Stimulated activated CD4-positive, alpha-beta T cell treated with anti-CD3 and anti-CD28 coated beads, Interleukin-4, amount 100 ng/mL, for 48 hours (primary cell): Measurements from ENCODE around the gene UHRF1.
"Not testable (repeated sequence)": the region's sequence is repeated elsewhere in the genome, so short reads cannot be mapped to it uniquely, and the experiment has no call there.

Experiments used
- DNase-seq, 2 donors: peaks; one replicate each; pipeline ENCODE4 v3.0.0-alpha.2; 2020; ENCODE audit warnings: low read depth in 2 of 2

UHRF1 gene

DNA sequence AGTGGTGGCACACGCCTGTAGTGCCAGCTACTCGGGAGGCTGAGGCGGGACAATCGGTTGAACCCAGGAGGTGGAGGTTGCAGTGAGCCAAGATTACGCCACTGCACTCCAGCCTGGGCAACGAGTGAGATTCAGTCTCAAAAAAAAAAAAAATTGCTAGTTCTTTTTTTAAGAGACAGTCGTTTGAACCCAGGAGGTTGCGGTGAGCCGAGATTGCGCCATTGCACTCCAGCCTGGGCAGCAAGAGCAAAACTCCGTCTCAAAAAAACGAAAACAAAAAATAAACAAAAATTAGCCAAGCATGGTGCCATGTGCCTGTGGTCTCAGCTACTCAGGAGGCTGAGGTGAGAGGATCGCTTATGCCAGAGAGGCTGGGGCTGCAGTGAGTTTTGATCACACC is 8.4 kb upstream of the UHRF1 start:
- DNase-seq = not testable (repeated sequence)

DNA sequence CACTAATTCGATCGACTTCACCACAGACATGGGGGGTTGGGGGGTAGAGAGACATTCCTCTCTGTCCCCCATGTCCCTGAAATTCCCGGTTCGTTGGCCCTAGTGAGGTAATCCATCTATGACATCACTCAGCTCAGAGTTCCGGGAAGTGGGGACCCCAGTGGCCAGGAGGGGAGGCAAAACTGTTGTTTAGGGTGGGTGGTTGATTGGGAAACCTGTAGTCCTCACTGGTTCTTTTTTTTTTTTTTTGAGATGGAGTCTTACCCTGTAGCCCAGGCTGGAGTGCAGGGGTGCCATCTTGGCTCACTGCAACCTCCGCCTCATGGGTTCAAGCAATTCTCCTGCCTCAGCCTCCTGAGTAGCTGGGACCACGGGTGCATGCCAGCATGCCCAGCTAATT is 6.5 kb upstream of the UHRF1 start, which contains the start of gene ARRDC5:
Gene ARRDC5 (minus strand): TSS at position 101 of the 400 bp plus-strand sequence. CDS start 71 bp downstream, at position 30.
- DNase-seq = no peak

DNA sequence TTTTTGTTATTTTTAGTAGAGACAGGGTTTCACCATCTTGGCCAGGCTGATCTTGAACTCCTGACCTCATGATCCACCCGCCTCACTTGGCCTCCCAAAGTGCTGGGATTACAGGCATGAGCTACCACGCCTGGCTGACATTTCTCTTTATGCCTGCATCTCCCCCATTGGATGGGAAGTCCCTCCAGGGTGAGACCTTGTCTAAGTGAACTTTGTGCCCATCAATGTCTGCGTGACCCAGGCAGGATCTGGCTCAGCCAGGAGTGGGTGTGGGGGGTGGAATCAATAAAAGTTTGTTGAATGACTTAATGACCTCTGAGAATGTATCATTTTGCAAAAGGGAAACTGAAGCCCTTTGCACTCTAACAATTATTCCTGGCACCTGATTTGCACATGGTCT is 4.8 kb upstream of the UHRF1 start:
- DNase-seq = no peak

DNA sequence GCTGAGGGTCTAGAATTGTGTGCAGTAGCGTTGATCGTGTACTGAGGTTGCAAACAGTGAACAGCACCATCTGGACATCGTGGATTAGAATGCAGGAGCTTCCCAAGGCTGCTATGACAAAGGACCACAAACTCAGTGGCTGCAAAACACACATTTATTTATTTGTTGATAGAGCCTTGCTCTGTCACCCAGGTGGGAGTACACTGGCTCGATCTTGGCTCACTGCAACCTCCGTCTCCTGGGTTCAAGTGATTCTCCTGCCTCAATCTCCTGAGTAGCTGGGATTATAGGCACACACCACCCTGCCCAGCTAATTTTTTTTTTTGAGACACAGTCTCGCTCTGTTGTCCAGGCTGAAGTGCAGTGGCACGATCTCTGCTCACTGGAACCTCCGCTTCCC is 2.3 kb upstream of the UHRF1 start:
- DNase-seq = no peak

DNA sequence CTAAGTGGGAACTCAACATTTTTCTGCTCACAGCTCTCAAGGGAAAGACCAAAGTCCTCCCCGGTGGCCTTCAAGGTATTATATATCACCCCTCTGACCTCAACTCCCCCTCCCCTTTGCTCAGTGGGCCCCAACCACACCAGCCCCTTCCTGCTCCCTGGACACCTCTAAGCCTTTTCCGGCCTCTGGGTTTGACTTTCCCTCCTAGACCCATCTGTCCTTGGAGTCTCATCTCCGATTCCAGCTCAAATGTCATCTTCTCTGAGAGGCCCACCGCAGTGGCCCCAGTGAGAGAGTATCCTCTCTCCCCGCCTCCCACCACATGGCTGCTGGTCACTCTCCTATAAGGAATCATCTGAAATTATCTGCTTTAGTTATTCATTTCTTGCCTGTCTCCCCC is 941 bp upstream of the UHRF1 start:
- no peak for DNase-seq

DNA sequence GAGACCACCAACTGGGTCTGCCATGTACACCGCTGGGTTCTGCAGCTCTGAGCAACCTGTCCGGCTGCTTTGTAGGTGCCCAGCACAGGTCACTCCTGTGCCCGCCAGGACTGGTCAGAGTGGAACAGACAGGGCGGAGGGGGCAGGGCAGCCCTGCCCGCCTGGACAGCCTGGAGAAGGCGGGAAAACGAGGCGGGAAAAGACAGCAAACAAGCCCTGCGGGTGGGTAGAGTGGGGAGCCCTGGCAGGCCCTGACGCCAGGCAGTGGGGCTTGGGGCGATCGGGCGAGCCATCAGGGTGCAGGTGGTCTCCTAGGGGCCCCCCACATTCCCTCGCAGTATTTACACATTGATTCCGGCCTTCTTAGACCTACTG is 533 bp upstream of the UHRF1 start:
- no peak for DNase-seq

DNA sequence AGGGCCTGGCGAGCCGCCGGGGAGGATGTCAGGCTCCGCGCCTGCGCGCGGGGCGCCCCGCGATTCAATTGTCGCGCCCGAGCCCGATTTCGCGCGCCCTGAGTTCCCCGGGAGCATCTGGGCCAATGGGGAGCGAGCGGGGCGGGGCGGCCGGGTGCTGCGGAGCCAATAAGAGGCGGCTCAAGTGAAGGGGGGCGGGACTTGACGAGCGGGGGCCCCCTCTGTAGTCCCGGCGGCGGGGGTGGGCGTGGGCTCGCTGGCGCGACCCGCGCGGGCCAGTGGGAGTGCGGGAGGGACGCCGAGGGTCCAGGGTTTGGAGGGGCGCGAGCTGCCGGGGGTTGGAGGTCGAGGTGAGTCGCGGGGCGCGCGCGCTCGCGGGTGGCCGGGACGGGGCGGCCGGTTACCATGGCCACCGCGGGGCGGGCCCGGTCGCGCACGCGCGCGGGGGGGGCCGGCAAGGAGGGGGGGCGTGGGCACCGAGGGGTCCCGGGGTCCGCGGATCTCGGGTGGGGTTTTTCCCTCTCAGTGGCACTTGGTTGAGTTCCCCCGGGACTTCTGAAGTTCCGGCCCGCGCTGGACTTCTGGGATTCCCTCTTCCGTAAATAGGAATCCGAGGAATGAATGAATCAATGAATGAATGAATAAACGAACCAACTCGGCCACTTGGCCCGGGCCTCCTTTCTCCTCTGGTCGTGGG is 744 bp downstream of the UHRF1 start:
- DNase-seq = peak; percentile 93 to 97

DNA sequence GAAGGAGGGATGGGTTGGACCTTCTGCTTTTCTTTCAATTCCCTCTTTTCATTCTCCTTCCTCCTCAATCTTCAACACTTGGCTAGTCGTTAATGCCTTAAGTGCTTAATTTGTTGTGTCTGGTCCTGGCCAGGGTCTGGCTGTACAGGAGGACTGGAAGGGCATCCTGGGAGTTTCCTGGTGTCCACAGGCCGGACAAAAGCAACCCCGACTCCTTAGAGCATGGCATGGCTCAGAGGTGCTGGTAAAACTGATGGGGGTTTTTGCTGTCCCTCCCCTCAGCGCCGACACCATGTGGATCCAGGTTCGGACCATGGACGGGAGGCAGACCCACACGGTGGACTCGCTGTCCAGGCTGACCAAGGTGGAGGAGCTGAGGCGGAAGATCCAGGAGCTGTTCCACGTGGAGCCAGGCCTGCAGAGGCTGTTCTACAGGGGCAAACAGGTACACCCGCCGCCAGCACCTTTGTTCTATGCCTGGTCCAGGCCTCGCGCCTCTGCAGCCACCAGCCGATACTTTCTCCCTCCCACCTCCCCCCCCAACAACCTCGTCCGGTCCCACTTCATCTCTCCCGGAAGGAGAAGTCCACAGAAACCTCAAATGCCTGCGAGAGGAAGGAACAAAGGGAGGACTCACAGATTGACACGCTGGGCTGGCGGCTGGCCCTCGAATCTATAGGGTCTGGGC is 1.4 kb downstream of the UHRF1 start:
- no peak for DNase-seq

DNA sequence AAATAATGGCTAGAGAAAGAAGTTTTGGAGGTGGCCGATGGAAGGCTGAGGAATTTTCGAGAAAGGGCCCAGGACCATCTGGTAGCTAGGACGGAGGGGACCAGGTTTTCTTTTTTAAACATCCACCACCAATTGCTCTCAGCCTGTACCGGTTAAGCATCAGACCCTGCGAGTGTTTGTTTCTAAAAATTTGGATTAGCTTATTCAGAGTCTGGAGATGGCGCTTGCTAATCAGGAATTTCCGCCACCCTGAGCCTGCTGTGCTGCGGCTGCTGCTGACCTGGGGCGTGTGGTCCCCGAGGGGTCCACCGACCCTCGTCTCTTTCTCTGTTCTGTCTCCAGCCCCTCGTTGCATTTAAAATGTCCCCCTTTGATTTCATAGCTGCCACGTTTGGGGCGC is 2.0 kb downstream of the UHRF1 start:
- DNase-seq = no peak

DNA sequence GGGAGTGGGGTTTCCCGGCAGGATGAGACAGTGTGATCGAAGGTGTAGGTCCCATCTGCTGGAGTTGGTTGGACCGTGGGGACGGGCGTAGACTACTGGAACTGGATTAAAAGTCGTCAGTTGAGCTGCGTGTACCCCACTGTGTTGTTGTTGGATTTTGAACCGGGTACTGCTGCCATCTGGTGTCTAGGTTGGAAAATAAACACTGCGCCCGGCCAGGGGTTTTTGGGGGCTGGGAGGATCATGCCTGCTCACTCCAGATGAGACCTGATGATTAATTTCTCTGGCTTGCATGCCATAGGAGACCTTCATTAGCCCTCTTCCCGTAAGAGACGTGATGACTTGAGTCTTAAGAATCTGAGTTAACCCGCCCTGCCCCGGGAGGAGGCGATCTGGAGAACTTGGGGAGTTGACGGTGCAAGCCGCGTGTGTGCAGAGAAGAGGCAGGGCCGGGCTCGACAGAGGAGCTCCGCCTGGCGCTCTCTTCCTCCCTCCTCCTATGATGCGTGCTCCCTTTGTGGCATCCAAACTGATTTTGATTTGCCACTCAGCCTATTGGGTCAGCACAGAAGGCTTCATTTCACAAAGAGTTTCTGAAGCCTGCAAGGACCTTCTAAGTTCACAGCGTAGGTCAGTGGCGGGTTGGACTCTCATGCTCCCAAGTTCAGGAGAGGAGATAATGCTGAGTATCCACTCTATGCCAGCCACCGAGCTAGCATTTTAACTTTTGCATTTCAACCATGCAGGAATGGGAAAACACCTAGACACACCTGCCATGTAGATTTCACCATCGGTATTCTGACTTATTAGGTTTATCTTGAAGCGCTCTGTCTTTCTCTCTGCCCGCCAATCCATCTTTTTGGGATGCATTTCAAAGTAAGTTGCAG is 2.7 kb downstream of the UHRF1 start:
- DNase-seq = peak; percentile 64 to 66

DNA sequence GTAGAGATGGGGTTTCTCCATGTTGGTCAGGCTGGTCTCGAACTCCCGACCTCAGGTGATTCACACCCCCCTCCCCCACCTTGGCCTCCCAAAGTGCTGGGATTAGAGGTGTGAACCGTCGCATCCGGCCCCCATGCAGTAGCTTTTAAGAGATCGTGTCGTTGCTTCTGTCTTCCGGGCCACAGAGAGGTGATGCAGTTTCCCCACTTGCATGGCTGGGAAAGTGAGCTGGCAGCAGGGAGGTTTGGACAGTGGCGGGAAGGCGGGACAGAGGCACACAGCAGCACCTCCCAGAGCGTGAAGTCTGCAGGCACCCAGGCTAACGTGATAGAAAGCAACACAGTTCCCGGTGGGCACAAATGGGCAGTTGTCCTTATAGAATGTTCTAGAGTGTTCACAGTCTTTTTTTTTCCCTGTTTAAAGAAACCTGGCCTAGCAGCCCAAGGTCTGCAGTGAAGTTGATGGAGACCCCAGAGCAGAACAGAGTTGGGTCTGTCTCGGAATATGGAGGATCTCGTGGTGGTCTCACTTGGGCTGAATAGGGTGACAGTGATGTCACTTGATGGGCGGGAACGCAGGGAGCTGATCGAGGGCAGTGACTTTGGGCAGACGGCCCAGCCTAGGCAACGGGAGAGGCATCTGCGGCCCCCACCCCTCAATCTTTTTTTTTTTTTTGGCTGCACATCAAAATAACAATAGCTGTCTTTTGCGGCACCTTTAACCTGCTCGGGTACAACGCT is 4.9 kb downstream of the UHRF1 start:
- DNase-seq = peak in 1 of 2 donors; percentile 12

DNA sequence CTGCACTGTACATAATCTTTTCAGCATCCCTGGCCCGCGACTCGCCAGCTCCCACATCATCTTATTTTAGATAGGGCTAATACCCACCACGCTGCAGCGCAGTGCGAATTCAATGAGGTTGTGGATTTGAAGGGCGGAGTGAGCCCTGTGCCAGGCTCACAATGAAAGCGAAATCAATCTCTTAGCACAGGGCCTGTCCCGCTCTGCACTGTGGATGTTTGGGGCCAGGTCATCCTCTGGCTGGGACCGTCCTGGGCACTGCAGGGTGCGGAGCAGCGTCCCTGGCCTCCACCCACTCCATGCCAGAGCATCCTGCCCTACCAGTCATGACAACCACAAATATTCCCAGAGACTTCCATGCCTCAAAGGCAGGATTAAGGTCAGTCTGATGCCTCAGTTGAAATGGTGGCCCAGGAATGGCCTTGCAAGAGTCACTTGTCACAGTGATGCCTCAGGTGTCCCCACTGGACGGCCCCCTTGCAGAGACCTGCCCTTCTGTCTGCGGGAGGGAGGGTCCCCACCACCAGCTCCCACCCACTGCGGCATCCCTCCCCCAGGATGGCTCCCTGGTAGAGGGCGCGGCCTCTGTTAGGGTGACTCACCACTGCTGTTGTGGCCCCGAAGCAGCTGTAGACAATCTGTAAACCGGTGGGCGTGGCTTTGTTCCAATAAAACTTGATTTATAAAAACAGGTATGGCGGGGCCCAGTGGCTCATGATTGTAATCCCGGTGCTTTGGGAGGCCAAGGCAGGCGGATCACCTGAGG is 5.6 kb downstream of the UHRF1 start:
- peak; percentile 60 to 63 for DNase-seq

DNA sequence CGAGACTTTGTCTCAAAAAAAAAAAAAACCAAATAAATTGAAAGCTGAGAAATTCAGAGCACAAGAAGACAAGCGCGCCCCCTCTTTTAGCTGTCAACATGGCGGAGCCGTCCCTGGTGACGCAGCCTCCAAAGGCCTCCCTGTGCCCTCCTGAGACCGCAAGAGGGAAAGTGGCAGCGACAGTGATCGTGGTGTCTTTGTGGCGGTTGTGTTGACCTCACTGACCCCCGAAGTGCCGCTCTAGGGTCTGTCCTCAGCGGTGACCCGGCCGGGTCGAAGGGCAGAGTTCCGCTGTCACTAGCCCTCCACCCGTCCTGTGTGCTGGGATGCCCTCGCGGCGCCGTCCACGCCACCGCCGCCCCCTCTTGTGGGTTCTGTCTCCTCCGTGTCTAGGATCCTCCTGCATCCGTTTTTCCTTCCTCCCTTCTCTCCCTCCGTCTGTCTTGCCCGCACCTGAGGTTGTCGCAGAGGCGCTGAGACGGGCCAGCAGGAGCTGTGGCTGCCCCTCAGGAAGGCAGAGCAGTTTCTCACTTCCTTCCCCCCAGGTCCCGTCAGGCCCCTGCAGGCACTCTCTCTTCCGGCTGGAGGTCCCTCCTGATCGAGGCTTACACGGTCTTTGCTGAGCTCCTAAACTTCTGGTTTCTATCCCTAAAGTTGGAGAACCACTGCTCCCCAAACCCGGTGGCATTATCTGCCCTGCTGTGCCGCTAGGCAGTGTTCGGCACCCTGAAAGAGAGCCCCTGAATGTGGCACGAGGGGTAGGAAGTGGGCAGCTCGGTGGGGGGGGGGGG is 7.2 kb downstream of the UHRF1 start:
- no peak for DNase-seq

DNA sequence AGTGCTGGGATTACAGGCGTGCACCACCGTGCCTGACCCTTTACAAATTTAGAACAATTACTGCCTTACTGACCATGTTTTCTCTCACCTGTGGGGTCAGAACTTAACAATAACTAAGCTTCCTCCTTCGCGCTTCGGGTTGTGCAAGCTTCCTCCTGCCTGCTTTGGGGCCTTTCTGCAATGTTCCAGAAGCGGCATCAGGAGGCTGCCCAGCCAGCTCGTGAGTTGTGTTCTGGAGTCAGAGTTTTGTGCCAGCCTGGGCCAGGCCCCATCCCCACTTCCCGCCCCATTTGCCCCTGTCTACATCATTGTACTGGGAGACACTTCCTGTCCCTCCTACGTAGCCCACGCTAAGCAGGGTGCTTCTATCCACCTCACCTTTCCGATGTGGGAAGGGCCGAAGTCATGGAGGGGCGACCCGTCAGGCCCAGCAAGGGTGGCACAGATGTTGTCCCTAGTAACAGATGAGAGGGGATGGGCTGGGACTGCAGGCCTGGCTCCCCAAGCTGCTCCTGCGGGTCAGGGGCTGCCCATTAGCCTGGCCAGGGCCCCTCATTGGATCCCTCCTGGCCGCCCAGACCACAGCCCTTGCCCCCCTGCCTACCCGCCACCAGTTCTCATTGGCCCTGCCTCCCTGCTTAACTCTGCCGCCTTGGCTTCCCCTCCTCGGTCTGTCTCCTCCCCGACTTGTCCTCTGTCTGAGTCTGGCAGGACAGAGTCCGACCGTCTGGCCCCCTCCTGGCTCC is 13.4 kb downstream of the UHRF1 start:
- no peak for DNase-seq

DNA sequence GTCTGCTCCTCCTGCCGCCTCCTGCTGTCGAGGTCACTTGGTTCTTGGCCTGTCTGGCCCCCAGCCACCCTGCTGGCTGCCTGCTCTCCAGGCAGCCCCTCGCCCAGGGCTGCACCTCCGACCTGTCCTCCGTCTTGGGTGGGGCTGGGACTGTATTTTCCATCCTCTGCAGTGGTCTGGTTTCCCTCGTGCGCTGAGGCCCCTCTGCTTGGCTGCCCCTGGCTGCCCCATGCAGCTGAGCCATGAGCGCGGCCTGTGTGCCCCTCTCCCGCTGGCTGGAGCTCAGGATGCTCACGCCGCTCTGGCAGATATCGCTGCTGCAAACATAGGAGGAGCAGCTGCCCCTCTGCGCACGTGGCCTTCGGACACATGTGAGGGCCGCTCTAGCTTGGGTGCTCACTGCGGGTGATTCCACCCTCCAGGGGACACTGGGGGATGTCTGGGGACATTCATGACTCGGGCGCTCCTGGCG is 14.0 kb downstream of the UHRF1 start:
- no peak for DNase-seq

DNA sequence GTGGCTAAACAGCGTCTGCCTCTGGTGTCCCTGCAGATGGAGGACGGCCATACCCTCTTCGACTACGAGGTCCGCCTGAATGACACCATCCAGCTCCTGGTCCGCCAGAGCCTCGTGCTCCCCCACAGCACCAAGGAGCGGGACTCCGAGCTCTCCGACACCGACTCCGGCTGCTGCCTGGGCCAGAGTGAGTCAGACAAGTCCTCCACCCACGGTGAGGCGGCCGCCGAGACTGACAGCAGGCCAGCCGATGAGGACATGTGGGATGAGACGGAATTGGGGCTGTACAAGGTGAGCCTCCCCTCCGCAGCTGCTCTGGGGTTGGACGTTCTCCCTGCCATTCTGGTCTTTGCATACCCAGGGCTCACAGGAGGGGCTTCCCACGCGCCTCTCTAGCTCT is 19.9 kb downstream of the UHRF1 start:
- no peak for DNase-seq

DNA sequence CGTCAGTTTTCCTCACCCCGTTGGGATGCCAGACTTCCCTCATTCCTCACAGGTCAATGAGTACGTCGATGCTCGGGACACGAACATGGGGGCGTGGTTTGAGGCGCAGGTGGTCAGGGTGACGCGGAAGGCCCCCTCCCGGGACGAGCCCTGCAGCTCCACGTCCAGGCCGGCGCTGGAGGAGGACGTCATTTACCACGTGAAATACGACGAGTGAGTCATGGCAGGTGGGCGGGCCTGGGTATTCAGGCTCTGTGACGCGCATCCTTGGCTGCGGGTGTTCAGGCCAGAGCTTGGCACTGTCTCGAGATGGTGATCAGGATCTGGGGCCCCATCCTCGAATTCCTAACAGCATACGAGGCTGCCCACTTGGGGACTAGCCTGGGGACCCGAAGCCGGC is 21.4 kb downstream of the UHRF1 start:
- no peak for DNase-seq

DNA sequence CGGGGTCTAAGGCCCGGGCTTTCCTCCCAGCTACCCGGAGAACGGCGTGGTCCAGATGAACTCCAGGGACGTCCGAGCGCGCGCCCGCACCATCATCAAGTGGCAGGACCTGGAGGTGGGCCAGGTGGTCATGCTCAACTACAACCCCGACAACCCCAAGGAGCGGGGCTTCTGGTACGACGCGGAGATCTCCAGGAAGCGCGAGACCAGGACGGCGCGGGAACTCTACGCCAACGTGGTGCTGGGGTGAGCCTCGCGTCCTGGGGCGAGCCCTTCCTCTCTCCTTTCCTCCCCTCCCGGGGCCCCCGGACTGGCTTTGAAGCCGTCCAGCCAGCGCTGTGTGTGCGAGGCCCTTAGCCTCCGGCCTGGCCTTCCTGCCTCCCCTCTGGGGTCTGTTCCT is 23.4 kb downstream of the UHRF1 start:
- no peak for DNase-seq

DNA sequence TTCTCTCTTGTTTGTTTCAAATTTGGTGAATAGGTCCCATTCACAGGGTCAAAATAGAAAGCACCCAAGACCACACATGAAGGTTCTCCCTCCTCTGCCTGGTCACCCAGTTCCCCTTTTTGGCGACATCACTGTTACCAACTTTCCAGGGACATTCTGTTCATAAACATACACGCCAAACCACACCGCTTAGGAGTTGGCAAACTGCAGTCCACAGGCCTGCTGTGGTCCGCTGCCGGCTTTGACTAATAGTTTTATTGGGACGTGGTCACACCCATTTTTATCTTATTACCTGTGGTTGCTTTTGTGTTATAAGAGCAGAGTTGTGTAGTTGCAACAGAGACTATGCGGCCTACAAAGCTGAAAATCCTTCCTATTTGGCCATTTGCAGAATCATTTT is 24.2 kb downstream of the UHRF1 start:
- DNase-seq = no peak
